Adrenal gland (tissue), 5 donors: Measurements from ENCODE around the gene BCAP29.

ENCODE experiments used
- CTCF ChIP-seq, 6 experiments: fragments of 450-650 bp in 4 of 6; fragments of 200-600 bp in 2 of 6; sonication (generic) in 1 of 6; IDR thresholded peaks; 1 replicate in 5 of 6; 2 replicates in 1 of 6; pipeline versions ENCODE4 v1.5.1 to v1.8.0; 2016 to 2021; ENCODE audit warnings: antibody characterized with exemption in 6 of 6, mild to moderate bottlenecking in 2 of 6, moderate library complexity in 1 of 6
- POLR2A ChIP-seq, 2 donors: fragments of 450-650 bp; IDR thresholded peaks; one replicate each; pipeline ENCODE4 v1.6.1; 2017; ENCODE audit warnings: antibody characterized with exemption in 2 of 2, mild to moderate bottlenecking in 2 of 2, moderate library complexity in 1 of 2
- donor health status: DM: no; HTN: no; CAD: no.

- no peak for TF ChIP-seq CTCF (IDR thresholded peaks at IDR 0.05)
- no peak for TF ChIP-seq POLR2A (IDR thresholded peaks at IDR 0.05)
These were observed 51.8 kb downstream of the BCAP29 start for GRCh38 chr7:107631588-107632491.
